ENCODE results near the gene MRPS12. TPM values are rescaled to one million over a fixed set of nuclear protein-coding genes. Genes with fewer than 3 reads are reported as not detected.

Gene MRPS12
- total and polyA plus RNA-seq, 2 experiments from 2014 or later: 33.5 to 68.9 TPM

DNA sequence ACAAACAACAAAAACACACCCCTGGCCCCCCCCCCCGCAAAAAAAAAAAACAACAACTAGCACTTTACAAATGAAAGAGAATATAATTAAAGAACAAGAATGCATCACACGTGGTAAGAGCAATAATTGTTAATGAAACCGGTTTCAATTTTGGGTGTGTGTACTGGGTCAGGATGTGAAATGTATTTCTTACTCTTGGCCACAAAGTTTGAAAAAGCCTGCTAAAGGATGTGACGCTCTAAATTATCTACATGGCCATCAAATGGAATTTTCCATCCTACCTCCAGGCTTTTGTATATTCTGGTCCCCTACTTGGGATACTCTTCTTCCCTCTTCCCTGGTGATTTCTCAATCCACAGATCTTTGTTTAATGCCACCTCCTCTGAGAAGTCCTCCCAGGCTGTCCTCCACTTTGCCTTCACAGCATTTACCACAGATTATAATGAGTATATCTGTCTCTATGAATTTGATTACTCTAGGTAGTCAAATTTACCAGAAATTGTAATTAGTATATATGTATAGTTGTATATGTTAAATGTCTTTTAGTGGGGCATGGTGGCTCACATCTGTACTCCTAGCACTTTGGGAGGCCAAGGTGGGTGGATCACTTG, 2.2 kb upstream of the MRPS12 start:
- peaks cover 52% of the 10 kb centered on the region for H3K79me2 ChIP-seq (ENCODE audit: insufficient read depth)
- H4K20me1 ChIP-seq (ENCODE audit: insufficient read depth): no peaks in the 10 kb centered on the region
- H3F3A ChIP-seq (ENCODE audit: insufficient read depth): no peaks in the 10 kb centered on the region
- H3K4me2 ChIP-seq (ENCODE audit: unreplicated experiment): no peak overlapping the region
- DNase-seq: no peak
- no peaks in the 10 kb centered on the region; the same call in 1 of the 2 replicates for H3K36me3 ChIP-seq (ENCODE audit: low read depth)
- no peak overlapping the region for H2AFZ ChIP-seq
- H3K4me1 ChIP-seq (ENCODE audit: insufficient read depth): peaks cover 12% of the 10 kb centered on the region; the same call in 1 of the 2 replicates
- TF ChIP-seq EZH2phosphoT487 (IDR thresholded peaks at IDR 0.05; ENCODE audit: insufficient read depth, low read depth): no peak
- TF ChIP-seq EZH2 (IDR thresholded peaks at IDR 0.05; ENCODE audit: insufficient read depth, poor library complexity, severe bottlenecking): no peak
- in situ Hi-C loops (cut with MboI): no loop called here
- no peak overlapping the region for H3K4me3 ChIP-seq
- H3K27ac ChIP-seq: no peak overlapping the region
- no peaks in the 10 kb centered on the region for H3K27me3 ChIP-seq (replicated peaks; ENCODE audit: insufficient read depth)
- no peaks in the 10 kb centered on the region for H3K9me3 ChIP-seq (ENCODE audit: low read depth)
- H3K9ac ChIP-seq: no peak overlapping the region
- H3K9me2 ChIP-seq (ENCODE audit: insufficient read depth): no peaks in the 10 kb centered on the region
- WGBS, 2 experiments (ENCODE audit: low coverage in 1 of 2, low lambda C conversion rate in 2 of 2, missing lambda C conversion rate in 2 of 2): 65 to 78% methylated on average over 3 to 4 of the region's 4 CpGs

DNA sequence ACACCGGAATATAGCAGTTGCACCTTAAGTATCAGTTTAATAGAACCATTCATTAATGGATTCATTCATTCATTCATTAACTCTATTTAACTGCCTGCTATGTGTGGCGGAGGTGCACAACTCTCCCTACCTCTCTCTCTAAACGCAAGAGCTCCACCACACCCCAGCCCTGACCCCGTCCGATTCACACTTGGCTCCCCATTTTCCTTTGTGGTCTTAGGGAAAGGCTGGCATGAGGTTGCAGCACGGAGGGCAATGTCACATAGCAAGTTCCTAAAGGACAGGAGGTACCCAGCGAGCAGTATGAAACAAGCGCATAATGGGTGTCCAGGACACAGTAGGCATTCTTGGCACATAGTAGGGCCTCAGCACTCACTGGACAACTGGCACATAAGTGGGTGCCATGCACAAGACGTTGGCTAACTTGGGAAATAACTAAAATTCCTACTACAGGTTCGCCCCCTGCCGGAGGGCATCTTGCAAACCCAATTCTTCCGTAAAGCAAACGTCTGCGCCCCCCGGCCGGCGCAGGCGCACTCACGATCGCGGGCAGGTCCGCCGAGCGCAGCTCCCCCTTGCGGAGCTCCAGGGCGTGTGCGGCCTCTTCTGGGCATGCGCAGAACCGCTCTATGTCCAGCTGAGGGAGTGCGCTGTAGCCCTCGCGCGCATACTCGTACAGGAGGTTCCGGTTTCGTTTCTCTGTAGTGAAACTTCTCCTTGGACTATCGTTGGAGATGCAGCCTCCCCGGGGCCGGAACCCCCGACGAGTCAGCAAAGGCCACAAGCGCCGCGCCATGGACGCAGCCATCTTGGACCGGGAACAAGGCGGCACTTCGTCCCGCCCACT, 592 bp upstream of the MRPS12 start, which contains the start of gene SARS2:
TSS of gene SARS2 (minus strand) at position 835 of the 847 bp plus-strand sequence. CDS start at position 808, 27 bp downstream.
- peaks cover 55% of the 10 kb centered on the region for H3K79me2 ChIP-seq (ENCODE audit: insufficient read depth)
- no peaks in the 10 kb centered on the region for H4K20me1 ChIP-seq (ENCODE audit: insufficient read depth)
- DNase-seq: peak; percentile 96
- H3K4me2 ChIP-seq (ENCODE audit: unreplicated experiment): peak within 1 kb of the TSS; percentile 94
- H3K27me3 ChIP-seq (replicated peaks; ENCODE audit: insufficient read depth): no peaks in the 10 kb centered on the region
- peak within 1 kb of the TSS; percentile 93 for H3K9ac ChIP-seq
- in situ Hi-C loops (cut with MboI): no loop called here
- peaks cover 12% of the 10 kb centered on the region; the same call in 1 of the 2 replicates for H3K4me1 ChIP-seq (ENCODE audit: insufficient read depth)
- peak within 1 kb of the TSS; percentile 82 for H3K4me3 ChIP-seq
- H3K36me3 ChIP-seq (ENCODE audit: low read depth): no peaks in the 10 kb centered on the region
- H3K27ac ChIP-seq: peak within 1 kb of the TSS; percentile 77
- no peaks in the 10 kb centered on the region for H3K9me3 ChIP-seq (ENCODE audit: low read depth)
- H3K9me2 ChIP-seq (ENCODE audit: insufficient read depth): no peaks in the 10 kb centered on the region
- TF ChIP-seq EZH2phosphoT487 (IDR thresholded peaks at IDR 0.05; ENCODE audit: insufficient read depth, low read depth) (no peak), EZH2 (IDR thresholded peaks at IDR 0.05; ENCODE audit: insufficient read depth, poor library complexity, severe bottlenecking) (no peak)
- H2AFZ ChIP-seq: peak within 1 kb of the TSS; percentile 83
- WGBS, 2 experiments (ENCODE audit: low coverage in 1 of 2, low lambda C conversion rate in 2 of 2, missing lambda C conversion rate in 2 of 2): 2% methylated on average over 45 to 49 of the region's 49 CpGs
- H3F3A ChIP-seq (ENCODE audit: insufficient read depth): no peaks in the 10 kb centered on the region

DNA sequence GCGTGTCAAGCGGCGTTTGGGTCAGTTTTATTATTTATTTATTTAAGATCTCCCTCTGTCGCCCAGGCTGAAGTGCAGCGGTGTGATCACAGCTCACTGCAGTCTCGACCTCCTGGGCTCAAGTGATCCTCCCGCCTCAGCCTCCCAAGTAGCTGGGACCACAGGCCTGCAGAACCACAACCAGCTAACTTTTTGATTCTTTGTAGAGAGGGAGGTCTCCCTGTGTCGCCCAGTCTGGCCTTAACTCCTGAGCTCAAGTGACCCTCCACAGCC, 713 bp downstream of the MRPS12 start:
- peaks cover 12% of the 10 kb centered on the region; the same call in 1 of the 2 replicates for H3K4me1 ChIP-seq (ENCODE audit: insufficient read depth)
- H3F3A ChIP-seq (ENCODE audit: insufficient read depth): no peaks in the 10 kb centered on the region
- no peak for DNase-seq
- H2AFZ ChIP-seq: 0 out of 2 replicates have a peak overlapping the region, but pooled peaks have one; percentile 83
- H4K20me1 ChIP-seq (ENCODE audit: insufficient read depth): no peaks in the 10 kb centered on the region
- H3K9ac ChIP-seq: peak overlapping the region; percentile 93
- 22 to 26% methylated on average over 8 of the region's 8 CpGs for WGBS, 2 experiments (ENCODE audit: low coverage in 1 of 2, low lambda C conversion rate in 2 of 2, missing lambda C conversion rate in 2 of 2)
- H3K36me3 ChIP-seq (ENCODE audit: low read depth): no peaks in the 10 kb centered on the region
- no peak for TF ChIP-seq EZH2phosphoT487 (IDR thresholded peaks at IDR 0.05; ENCODE audit: insufficient read depth, low read depth)
- no peak for TF ChIP-seq EZH2 (IDR thresholded peaks at IDR 0.05; ENCODE audit: insufficient read depth, poor library complexity, severe bottlenecking)
- H3K4me2 ChIP-seq (ENCODE audit: unreplicated experiment): peak overlapping the region; percentile 94
- H3K79me2 ChIP-seq (ENCODE audit: insufficient read depth): peaks cover 55% of the 10 kb centered on the region
- no peaks in the 10 kb centered on the region for H3K27me3 ChIP-seq (replicated peaks; ENCODE audit: insufficient read depth)
- H3K9me2 ChIP-seq (ENCODE audit: insufficient read depth): no peaks in the 10 kb centered on the region
- no peaks in the 10 kb centered on the region for H3K9me3 ChIP-seq (ENCODE audit: low read depth)
- peak overlapping the region; percentile 77; the same call in 1 of the 2 replicates for H3K27ac ChIP-seq
- peak overlapping the region; percentile 82 for H3K4me3 ChIP-seq
- in situ Hi-C loops (cut with MboI): no loop called here

DNA sequence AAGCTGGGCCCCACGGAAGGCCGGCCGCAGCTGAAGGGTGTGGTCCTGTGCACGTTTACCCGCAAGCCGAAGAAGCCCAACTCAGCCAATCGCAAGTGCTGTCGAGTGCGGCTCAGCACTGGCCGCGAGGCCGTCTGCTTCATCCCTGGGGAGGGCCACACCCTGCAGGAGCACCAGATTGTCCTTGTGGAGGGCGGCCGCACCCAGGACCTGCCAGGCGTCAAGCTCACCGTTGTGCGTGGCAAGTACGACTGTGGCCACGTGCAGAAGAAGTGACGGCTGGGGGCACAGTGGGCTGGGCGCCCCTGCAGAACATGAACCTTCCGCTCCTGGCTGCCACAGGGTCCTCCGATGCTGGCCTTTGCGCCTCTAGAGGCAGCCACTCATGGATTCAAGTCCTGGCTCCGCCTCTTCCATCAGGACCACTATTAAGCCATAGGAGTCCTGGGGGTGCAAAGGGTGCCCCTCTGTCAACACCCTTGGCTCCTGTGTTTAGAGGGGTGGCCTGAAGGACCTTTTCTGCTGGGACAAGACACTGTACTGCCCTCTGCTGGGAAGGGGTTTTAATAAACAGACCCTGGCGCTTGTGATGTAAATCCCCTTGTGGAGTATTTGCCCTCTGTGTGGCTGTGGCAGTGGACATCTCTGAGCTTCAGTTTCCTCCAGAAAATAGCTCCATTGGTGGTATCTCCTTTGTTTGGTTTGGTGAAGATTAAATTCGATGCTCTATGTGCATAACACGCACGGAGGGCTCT, 1.9 kb downstream of the MRPS12 start:
- in situ Hi-C loops (cut with MboI): no loop called here

More for the DNA sequence above, 1.9 kb downstream of the MRPS12 start:
- H3K4me1 ChIP-seq (ENCODE audit: insufficient read depth): peaks cover 12% of the 10 kb centered on the region; the same call in 1 of the 2 replicates
- H2AFZ ChIP-seq: no peak overlapping the region
- H3K9ac ChIP-seq: no peak overlapping the region
- TF ChIP-seq EZH2 (IDR thresholded peaks at IDR 0.05; ENCODE audit: insufficient read depth, poor library complexity, severe bottlenecking) (no peak), EZH2phosphoT487 (IDR thresholded peaks at IDR 0.05; ENCODE audit: insufficient read depth, low read depth) (no peak)
- H4K20me1 ChIP-seq (ENCODE audit: insufficient read depth): no peaks in the 10 kb centered on the region
- H3K27ac ChIP-seq: no peak overlapping the region
- H3K79me2 ChIP-seq (ENCODE audit: insufficient read depth): peaks cover 53% of the 10 kb centered on the region
- no peak overlapping the region for H3K4me2 ChIP-seq (ENCODE audit: unreplicated experiment)
- no peaks in the 10 kb centered on the region for H3F3A ChIP-seq (ENCODE audit: insufficient read depth)
- 88 to 90% methylated on average over 29 of the region's 29 CpGs for WGBS, 2 experiments (ENCODE audit: low coverage in 1 of 2, low lambda C conversion rate in 2 of 2, missing lambda C conversion rate in 2 of 2)
- H3K36me3 ChIP-seq (ENCODE audit: low read depth): no peaks in the 10 kb centered on the region
- H3K4me3 ChIP-seq: no peak overlapping the region
- no peaks in the 10 kb centered on the region for H3K9me3 ChIP-seq (ENCODE audit: low read depth)
- DNase-seq: peak; percentile 65
- no peaks in the 10 kb centered on the region for H3K27me3 ChIP-seq (replicated peaks; ENCODE audit: insufficient read depth)
- H3K9me2 ChIP-seq (ENCODE audit: insufficient read depth): no peaks in the 10 kb centered on the region

Data from GM23248 (cell line).